Neuron (in vitro differentiated cells): ENCODE data around the gene SARNP.
A peak's percentile ranks its signal among the peaks of the same experiment; 100 is the strongest.

Experiments used
- H2AFZ ChIP-seq: one replicate; pipeline ENCODE4 v1.6.1; 2013; ENCODE audit warnings: low read depth, mild to moderate bottlenecking, inconsistent platforms, low read length, moderate library complexity
- H3K27me3 ChIP-seq: one replicate; pipeline ENCODE4 v1.6.1; 2013; ENCODE audit warnings: low read length; ENCODE audit not compliant: insufficient read depth
- H3K36me3 ChIP-seq: one replicate; pipeline ENCODE4 v1.6.1; 2013; ENCODE audit warnings: low read length; ENCODE audit not compliant: insufficient read depth
- H3K4me1 ChIP-seq: one replicate; pipeline ENCODE4 v1.6.1; 2013; ENCODE audit warnings: low read length; ENCODE audit not compliant: insufficient read depth
- H3K4me3 ChIP-seq: 2 replicates; pipeline ENCODE4 v1.5.1; 2013; ENCODE audit warnings: mild to moderate bottlenecking, low read length, moderate library complexity
- H3K9me3 ChIP-seq: one replicate; pipeline ENCODE4 v1.6.1; 2013; ENCODE audit warnings: low read length

Gene SARNP

DNA sequence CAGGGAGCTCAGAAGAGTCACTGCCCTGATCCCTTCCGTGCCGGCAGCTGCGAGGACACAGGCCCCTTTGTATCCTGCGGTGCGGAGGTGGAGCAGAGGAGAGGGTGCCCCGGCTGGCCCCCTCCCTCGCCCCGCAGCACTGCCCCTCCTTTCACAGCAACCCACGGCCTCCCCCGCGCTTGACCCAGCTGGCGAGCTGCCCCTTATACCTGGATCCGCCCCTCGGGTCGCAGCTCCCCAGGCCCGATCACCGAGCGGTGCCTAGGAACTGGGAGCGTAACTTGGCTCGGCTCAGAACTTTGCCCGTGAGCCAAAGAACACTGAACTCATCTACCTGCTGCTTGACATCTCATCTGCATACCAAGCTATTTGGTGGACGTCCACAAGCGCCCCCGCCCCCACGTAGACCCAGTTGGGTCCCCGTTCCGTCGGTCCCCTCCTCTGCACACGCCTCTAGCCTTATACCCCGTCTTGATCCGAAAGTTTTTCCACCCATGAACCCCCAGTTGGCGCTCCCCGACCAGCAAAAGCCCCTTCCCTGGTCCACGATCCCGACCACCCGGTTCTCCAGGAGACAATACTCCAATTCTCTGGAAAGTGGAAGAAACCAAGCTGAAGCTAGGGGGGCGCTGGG is 12.6 kb upstream of the SARNP start:
- H3K36me3 ChIP-seq, result peaks cover 15% of the 10 kb centered on the region
- H2AFZ ChIP-seq, result peak overlapping the region; percentile 40
- H3K4me1 ChIP-seq, result peaks cover 29% of the 10 kb centered on the region
- H3K9me3 ChIP-seq, result no peaks in the 10 kb centered on the region
- no peaks in the 10 kb centered on the region for H3K27me3 ChIP-seq
- H3K4me3 ChIP-seq, result peak overlapping the region; percentile 76

DNA sequence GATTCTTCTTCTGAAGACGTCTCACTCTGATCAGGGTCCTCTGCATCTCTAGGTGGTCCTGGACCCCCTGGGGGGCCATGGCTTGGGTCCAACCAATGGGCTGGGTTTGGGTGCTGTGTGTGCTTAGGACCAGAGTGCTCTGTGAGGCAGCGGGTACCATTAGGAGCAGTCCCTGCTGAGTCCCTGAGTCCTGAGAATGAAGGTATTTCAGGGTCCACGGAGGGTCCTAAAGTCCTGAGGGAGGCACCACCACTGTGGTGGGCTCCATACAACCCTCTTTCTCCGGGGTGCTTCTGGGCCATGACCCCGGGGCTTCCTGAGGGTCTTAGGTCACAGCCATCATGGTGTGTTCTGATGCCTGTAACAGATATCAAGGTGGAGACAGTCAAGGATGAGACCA is 10.8 kb upstream of the SARNP start:
- Histone ChIP-seq H3K36me3 (peaks cover 17% of the 10 kb centered on the region), H3K9me3 (no peaks in the 10 kb centered on the region), H3K4me3 (peak overlapping the region; percentile 76), H3K27me3 (no peaks in the 10 kb centered on the region), H2AFZ (no peak overlapping the region), H3K4me1 (peaks cover 30% of the 10 kb centered on the region)

DNA sequence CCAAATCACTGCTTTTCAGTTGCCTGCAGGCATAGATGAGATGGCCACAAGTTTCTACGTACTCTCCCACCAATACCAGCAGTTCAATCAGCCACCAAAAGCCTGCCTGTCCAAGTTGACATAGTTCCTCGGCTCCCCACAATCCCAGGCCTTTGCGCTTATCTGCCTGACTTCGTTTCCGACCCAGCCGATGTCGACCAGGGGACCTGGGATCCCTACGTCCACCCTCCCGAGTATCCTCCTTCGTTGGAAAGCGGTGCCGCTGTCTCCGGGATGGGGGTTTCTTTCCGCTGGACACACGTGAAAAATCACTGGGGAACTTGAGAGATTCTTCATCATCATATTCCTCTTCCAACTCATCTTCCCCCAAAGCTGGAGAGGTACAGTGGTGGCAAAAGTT is 10.3 kb upstream of the SARNP start:
- Histone ChIP-seq H3K4me3 (peak overlapping the region; percentile 5), H3K9me3 (no peaks in the 10 kb centered on the region), H3K4me1 (peaks cover 30% of the 10 kb centered on the region), H2AFZ (no peak overlapping the region), H3K36me3 (peaks cover 22% of the 10 kb centered on the region), H3K27me3 (no peaks in the 10 kb centered on the region)

DNA sequence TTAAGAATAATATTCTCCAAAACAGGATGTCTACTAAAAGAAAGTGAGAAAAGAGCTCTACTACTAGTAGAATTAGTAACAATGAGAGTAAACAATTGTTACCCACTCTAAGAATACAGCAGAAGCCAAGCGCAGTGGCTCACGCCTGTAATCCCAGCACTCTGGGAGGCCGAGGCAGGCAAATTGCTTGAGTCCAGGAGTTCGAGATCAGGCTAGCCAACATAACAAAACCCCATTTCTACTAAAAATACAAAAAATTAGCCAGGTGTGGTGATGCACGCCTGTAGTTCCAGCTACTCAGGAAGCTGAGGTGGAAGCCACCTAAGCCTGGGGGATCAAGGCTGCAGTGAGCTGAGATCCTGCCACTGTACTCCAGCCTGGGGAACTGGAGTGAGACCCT is 7.2 kb upstream of the SARNP start:
- peaks cover 52% of the 10 kb centered on the region for H3K36me3 ChIP-seq
- H3K4me3 ChIP-seq, result no peak overlapping the region
- H3K4me1 ChIP-seq, result peaks cover 19% of the 10 kb centered on the region

DNA sequence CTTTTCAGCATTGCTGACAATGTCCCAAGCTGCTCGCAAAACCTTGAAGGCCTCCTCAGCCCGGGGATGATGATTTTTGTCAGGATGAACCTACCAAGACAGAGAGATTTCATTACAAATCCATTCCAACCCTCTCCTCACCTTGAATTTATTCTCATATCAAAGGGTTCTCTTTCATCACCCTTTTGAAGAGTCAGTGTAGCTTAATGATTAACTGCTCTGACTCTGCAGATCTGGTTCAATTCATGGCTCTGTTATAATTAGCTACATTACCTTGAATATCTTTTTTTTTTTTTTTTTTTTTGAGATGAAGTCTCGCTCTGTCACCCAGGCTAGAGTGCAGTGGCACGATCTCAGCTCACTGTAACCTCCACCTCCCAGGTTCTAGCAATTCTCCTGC is 5.9 kb upstream of the SARNP start:
- Histone ChIP-seq H3K4me1 (peaks cover 25% of the 10 kb centered on the region), H2AFZ (no peak overlapping the region), H3K36me3 (peaks cover 60% of the 10 kb centered on the region), H3K27me3 (no peaks in the 10 kb centered on the region), H3K4me3 (no peak overlapping the region), H3K9me3 (no peaks in the 10 kb centered on the region)

More for the DNA sequence above, 7.2 kb upstream of the SARNP start:
- Histone ChIP-seq H3K9me3 (no peaks in the 10 kb centered on the region), H2AFZ (no peak overlapping the region), H3K27me3 (no peaks in the 10 kb centered on the region)

DNA sequence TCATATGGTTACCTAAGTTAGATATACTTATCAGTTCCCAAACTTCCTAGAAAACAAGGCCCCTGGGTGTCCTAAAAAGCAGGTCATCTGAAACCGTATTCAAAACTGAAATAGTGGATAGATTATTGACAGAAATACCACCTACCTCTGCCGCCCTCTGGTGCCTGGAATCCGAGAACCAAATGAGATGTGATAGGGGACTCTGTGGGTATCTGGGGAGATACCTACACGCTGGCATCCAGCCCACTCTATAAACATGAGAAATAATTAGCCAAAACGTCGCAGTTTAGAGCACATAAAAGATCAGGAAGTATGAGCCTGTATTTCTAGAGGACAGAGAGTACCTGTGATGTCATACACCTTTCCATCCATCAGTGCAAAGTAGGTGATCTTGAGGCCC is 4.7 kb upstream of the SARNP start:
- Histone ChIP-seq H2AFZ (no peak overlapping the region), H3K4me3 (no peak overlapping the region), H3K27me3 (no peaks in the 10 kb centered on the region), H3K4me1 (peaks cover 16% of the 10 kb centered on the region), H3K36me3 (peaks cover 50% of the 10 kb centered on the region), H3K9me3 (no peaks in the 10 kb centered on the region)

DNA sequence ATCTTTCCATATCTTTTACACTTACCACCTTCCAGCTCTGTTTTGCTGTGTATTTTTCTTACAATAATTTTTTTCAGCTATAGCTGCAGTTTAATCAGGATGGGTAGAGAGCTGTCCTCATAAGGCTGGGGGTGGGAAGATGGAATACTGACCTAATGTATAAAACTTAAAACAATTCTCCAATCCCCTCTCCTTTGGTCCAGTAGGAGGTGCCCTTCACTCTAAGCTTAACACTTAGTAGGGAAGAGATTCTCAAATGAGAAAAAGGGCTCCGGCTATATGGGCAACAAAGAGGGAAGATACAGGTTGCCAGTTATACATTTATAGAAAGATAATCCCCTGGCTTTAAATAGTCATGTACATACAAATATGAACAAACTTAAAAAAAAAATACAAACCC is 3.2 kb upstream of the SARNP start:
- Histone ChIP-seq H3K9me3 (no peaks in the 10 kb centered on the region), H3K27me3 (no peaks in the 10 kb centered on the region), H3K4me1 (peaks cover 21% of the 10 kb centered on the region), H3K4me3 (no peak overlapping the region), H2AFZ (no peak overlapping the region), H3K36me3 (peaks cover 47% of the 10 kb centered on the region)

DNA sequence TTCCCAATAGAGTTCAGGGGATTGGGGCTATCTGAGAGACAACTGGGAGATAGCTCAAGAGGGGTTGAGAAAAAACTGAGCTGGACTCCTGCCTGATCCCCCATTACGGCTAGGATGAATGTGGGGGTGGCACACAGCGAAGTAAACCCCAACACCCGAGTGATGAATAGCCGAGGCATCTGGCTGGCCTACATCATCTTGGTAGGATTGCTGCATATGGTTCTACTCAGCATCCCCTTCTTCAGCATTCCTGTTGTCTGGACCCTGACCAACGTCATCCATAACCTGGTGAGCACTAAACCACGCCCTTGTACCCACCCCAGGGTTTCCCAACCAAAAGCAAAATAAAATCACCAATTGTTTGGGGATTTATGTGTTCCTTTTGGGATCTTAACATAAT is 1.4 kb upstream of the SARNP start:
- Histone ChIP-seq H3K36me3 (peaks cover 56% of the 10 kb centered on the region), H3K27me3 (no peaks in the 10 kb centered on the region), H3K4me3 (peak overlapping the region; percentile 74), H3K9me3 (no peaks in the 10 kb centered on the region), H3K4me1 (peaks cover 21% of the 10 kb centered on the region), H2AFZ (no peak overlapping the region)

DNA sequence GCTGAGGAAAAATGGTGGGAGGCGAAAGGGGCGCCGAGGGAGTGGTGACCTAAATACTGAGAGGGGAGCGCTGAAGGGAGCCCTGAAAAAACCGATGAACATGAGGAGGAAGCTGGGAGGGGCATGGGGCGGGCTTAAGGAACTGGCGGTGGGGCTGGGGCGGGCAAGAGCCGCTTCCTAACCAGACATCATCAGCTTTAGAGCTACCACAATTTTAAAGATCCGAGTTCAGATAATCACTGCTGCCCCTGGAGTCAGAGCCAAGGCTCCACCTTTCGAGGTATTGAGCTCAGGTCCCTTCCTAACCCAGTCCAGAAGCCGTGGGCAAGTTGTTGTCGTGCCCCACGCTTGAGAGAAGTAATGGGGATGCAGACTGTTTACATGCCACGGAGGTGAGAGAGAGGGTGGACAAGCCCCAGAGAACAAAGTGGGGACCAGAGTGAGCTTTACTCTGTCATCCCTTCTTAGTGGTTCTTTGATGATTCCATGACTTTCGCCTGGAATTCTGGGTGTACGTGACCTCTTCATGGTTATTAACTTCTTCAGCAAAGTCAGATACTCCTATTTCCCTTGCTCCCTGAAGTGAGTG is 710 bp upstream of the SARNP start:
- Histone ChIP-seq H3K9me3 (no peaks in the 10 kb centered on the region), H3K4me3 (peak overlapping the region; percentile 74), H3K27me3 (no peaks in the 10 kb centered on the region), H3K36me3 (peaks cover 58% of the 10 kb centered on the region), H2AFZ (peak overlapping the region; percentile 17), H3K4me1 (peaks cover 21% of the 10 kb centered on the region)

DNA sequence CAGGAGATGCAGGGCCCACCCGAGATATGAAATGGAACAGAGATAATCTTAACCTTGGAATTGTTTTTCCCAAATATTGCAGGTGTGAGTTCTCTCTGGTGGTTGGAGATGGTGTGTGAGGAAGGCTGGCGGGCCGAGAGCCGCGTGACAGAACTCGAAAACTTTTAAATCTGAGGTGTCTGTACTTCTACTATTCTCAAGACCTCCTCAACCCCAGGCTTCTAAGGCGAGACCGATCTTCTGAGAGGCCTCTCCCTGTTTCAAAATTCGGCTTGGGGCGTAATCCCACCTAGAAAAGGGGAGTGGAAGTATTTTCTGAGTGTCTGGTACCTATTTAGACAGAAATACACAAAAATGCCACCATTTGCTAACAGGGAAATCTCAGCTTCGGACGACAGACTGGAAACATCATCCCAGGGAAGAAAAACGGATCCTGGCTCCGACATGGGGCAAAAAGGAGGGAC is 611 bp downstream of the SARNP start:
- peaks cover 21% of the 10 kb centered on the region for H3K4me1 ChIP-seq
- H2AFZ ChIP-seq, result no peak overlapping the region
- H3K9me3 ChIP-seq, result no peaks in the 10 kb centered on the region
- H3K4me3 ChIP-seq, result peak overlapping the region; percentile 59
- no peaks in the 10 kb centered on the region for H3K27me3 ChIP-seq
- H3K36me3 ChIP-seq, result peaks cover 48% of the 10 kb centered on the region

DNA sequence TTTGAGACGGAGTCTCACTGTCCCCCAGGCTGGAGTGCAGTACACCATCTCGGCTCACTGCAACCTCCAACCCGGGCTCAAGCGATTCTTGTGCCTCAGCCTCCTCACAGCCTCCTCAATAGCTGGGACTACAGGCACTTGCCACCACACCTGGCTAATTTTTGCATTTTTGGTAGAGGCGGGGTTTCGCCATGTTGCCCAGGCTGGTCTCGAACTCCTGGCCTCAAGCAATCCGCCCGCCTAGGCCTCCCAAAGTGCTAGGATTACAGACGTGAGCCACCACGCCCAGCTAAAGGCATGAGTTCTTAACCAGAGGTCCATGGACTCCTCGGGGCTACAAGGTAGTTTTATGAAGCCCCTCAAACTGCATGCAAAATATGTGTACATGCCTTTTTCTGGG is 2.1 kb downstream of the SARNP start:
- H3K27me3 ChIP-seq, result no peaks in the 10 kb centered on the region
- peaks cover 39% of the 10 kb centered on the region for H3K36me3 ChIP-seq
- H3K4me3 ChIP-seq, result peak overlapping the region; percentile 59
- H3K4me1 ChIP-seq, result peaks cover 21% of the 10 kb centered on the region
- no peak overlapping the region for H2AFZ ChIP-seq
- no peaks in the 10 kb centered on the region for H3K9me3 ChIP-seq

DNA sequence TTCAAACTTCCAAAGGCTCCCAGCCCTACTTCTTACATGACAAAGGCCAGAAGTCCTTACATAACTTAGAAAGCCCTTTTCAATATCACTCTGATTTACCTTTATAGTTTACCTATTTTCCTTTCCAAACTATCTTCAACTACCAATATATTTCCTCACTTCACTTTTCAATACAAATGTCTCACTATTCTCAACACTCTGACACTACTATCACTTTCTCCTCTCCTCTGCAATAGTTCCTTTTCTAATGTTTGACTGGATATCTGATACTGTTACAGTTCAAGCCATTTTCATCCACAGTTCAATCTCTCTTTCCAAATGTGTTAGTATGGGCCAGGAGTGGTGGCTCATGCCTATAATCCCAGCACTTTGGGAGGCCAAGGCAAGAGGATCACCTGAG is 3.3 kb downstream of the SARNP start:
- Histone ChIP-seq H3K9me3 (no peaks in the 10 kb centered on the region), H3K27me3 (no peaks in the 10 kb centered on the region), H2AFZ (no peak overlapping the region), H3K4me3 (no peak overlapping the region), H3K4me1 (peaks cover 20% of the 10 kb centered on the region), H3K36me3 (peaks cover 32% of the 10 kb centered on the region)

DNA sequence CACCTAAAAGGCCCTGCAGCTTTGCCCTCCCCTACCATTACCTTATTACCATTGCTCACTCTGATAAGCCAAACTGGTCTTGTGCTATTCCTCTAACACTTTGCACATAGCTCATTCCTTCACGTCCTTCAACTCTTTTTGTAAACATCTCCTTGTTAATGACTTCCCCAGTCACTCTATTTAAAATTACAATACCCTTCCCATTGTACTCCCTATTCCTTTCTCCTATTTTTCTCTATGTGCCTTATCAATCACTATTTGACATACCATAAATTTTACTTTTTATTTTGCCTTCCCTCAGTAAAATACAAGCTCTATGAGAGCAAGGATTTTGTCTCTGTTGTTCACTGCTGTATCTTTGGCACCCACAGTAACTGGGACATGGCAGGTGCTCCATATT is 5.4 kb downstream of the SARNP start:
- Histone ChIP-seq H3K4me1 (peaks cover 10% of the 10 kb centered on the region), H3K4me3 (no peak overlapping the region), H3K27me3 (no peaks in the 10 kb centered on the region), H3K9me3 (no peaks in the 10 kb centered on the region), H2AFZ (no peak overlapping the region), H3K36me3 (peaks cover 39% of the 10 kb centered on the region)

DNA sequence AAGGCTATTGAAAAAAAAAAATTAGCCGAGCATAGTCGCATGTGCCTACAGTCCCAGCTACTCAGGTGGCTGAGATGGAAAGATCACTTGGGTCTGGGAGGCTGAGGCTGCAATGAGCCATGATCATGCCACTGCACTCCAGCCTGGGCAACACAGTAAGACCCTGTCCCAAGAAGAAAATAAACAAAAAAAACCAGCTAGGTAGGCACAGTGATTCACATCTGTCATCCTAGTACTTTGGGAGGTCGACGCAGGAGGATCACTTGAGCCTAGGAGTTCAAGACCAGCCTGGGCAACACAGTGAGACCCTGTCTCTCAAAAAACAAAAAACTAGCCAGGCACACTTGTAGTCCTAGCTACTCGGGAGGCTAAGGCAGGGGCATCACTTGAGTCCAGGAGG is 8.2 kb downstream of the SARNP start:
- H3K36me3 ChIP-seq, result peaks cover 31% of the 10 kb centered on the region
- H3K27me3 ChIP-seq, result no peaks in the 10 kb centered on the region
- H3K4me3 ChIP-seq, result no peak overlapping the region
- H2AFZ ChIP-seq, result no peak overlapping the region
- H3K9me3 ChIP-seq, result no peaks in the 10 kb centered on the region
- H3K4me1 ChIP-seq, result no peaks in the 10 kb centered on the region
